SK-N-SH (cell line): ENCODE data around the gene CTNS. TPM values are rescaled to one million over a fixed set of nuclear protein-coding genes. Genes with fewer than 3 reads are reported as not detected.

Experiments used
- CTCF ChIA-PET: fragments of 300-600, 350-600 bp; formaldehyde crosslinking; extraction: SDS; loops from one replicate; lab custom pipeline; 2021; lab: Yijun Ruan, JAX
- POLR2A ChIA-PET: fragments of 350-600 bp; sonication (Branson Sonifier 250); formaldehyde crosslinking; extraction: SDS; loops from one replicate; lab custom pipeline; 2020; ENCODE audit warnings: antibody characterized with exemption, inconsistent platforms; lab: Yijun Ruan, JAX
- DNase-seq: peaks from one replicate; pipeline ENCODE4 v3.0.0; 2012
- H2AFZ ChIP-seq: fragments of 200-600 bp; sonication (generic); 2 replicates; pipeline ENCODE4 v1.8.1; 2016; ENCODE audit warnings: antibody characterized with exemption, mild to moderate bottlenecking, low read depth
- H3F3A ChIP-seq: fragments of 200-600 bp; sonication (generic); replicated peaks from 2 replicates; pipeline ENCODE3; 2016; ENCODE audit warnings: antibody characterized with exemption, mild to moderate bottlenecking; ENCODE audit not compliant: insufficient read depth
- H3K27ac ChIP-seq, 2 experiments: fragments of 200-500 bp in 1 of 2; fragments of 200-600 bp in 1 of 2; sonication (Bioruptor generic) in 1 of 2; sonication (generic), shearing (Covaris generic) in 1 of 2; 2 replicates each; pipeline versions ENCODE4 v1.5.1 to v1.6.1; 2014 to 2016; ENCODE audit warnings: low read depth in 2 of 2, inconsistent platforms in 1 of 2, low read length in 1 of 2, mild to moderate bottlenecking in 1 of 2, mixed read lengths in 1 of 2
- H3K27me3 ChIP-seq: fragments of 200-600 bp; sonication (generic), shearing (Covaris generic); 2 replicates; pipeline ENCODE4 v1.6.1; 2016; ENCODE audit warnings: mixed run types; ENCODE audit not compliant: insufficient read depth
- H3K36me3 ChIP-seq, 2 experiments: fragments of 200-500 bp in 1 of 2; fragments of 200-600 bp in 1 of 2; sonication (Bioruptor generic) in 1 of 2; sonication (generic) in 1 of 2; replicated peaks in 1 of 2; 2 replicates each; pipeline versions ENCODE3 to v1.5.1; 2014 to 2016; ENCODE audit warnings: low read length in 1 of 2, mild to moderate bottlenecking in 1 of 2; ENCODE audit not compliant: insufficient read depth in 2 of 2, control insufficient read depth in 1 of 2
- H3K4me1 ChIP-seq, 2 experiments: fragments of 200-500 bp in 1 of 2; fragments of 200-600 bp in 1 of 2; sonication (Bioruptor generic) in 1 of 2; sonication (generic), shearing (Covaris generic) in 1 of 2; 2 replicates each; pipeline versions ENCODE4 v1.5.1 to v1.6.1; 2014 to 2016; ENCODE audit warnings: low read depth in 1 of 2, low read length in 1 of 2, mixed run types in 1 of 2; ENCODE audit not compliant: insufficient read depth in 2 of 2, control insufficient read depth in 1 of 2
- H3K4me2 ChIP-seq: fragments of 200-600 bp; sonication (generic), shearing (Covaris generic); 2 replicates; pipeline ENCODE4 v1.6.1; 2017; ENCODE audit warnings: mixed run types
- H3K4me3 ChIP-seq, 2 experiments: fragments of 200-500 bp in 1 of 2; fragments of 200-600 bp in 1 of 2; sonication (Bioruptor generic) in 1 of 2; sonication (generic), shearing (Covaris generic) in 1 of 2; 2 replicates each; pipeline versions ENCODE4 v1.5.1 to v1.8.1; 2014 to 2016; ENCODE audit warnings: low read depth in 2 of 2, inconsistent platforms in 1 of 2, low read length in 1 of 2, mild to moderate bottlenecking in 1 of 2, mixed read lengths in 1 of 2, moderate library complexity in 1 of 2
- H3K79me2 ChIP-seq: fragments of 200-600 bp; sonication (generic); 2 replicates; pipeline ENCODE4 v1.8.1; 2017; ENCODE audit warnings: mild to moderate bottlenecking; ENCODE audit not compliant: insufficient read depth
- H3K9ac ChIP-seq: fragments of 200-600 bp; sonication (generic); 2 replicates; pipeline ENCODE4 v1.6.1; 2017; ENCODE audit warnings: mixed run types
- H3K9me2 ChIP-seq: fragments of 200-600 bp; sonication (generic); 2 replicates; pipeline ENCODE4 v1.6.1; 2017; ENCODE audit warnings: mixed run types
- H3K9me3 ChIP-seq: fragments of 200-600 bp; sonication (generic); 2 replicates; pipeline ENCODE4 v1.6.1; 2017; ENCODE audit warnings: mixed run types, mild to moderate bottlenecking, moderate library complexity
- H4K20me1 ChIP-seq: fragments of 200-600 bp; sonication (generic); 2 replicates; pipeline ENCODE4 v1.6.1; 2017; ENCODE audit warnings: mild to moderate bottlenecking, mixed run types; ENCODE audit not compliant: insufficient read depth
- CHD2 ChIP-seq: fragments of 150-350 bp; IDR thresholded peaks from 2 replicates; pipeline ENCODE4 v1.6.1; 2018; ENCODE audit warnings: low read length; ENCODE audit not compliant: partially characterized antibody
- ELF1 ChIP-seq: IDR thresholded peaks from 2 replicates; pipeline ENCODE4 v1.4.0; 2012
- EP300 ChIP-seq, 2 experiments: IDR thresholded peaks; 2 replicates each; pipeline versions ENCODE4 v1.4.0 to v1.6.1; 2012; ENCODE audit warnings: borderline replicate concordance in 1 of 2, low read depth in 1 of 2, low read length in 1 of 2
- EZH2phosphoT487 ChIP-seq: fragments of 200-600 bp; sonication (generic); IDR thresholded peaks from 2 replicates; pipeline ENCODE4 v1.6.1; 2017; ENCODE audit warnings: low read depth, mixed run types, mild to moderate bottlenecking, antibody characterized with exemption, moderate library complexity, borderline replicate concordance
- FOSL2 ChIP-seq: IDR thresholded peaks from 2 replicates; pipeline ENCODE4 v1.4.0; 2012; ENCODE audit warnings: low read depth, mild to moderate bottlenecking, moderate library complexity, borderline replicate concordance
- FOXJ3 ChIP-seq: sonication (generic); formaldehyde crosslinking; IDR thresholded peaks from 2 replicates; pipeline ENCODE4 v1.5.1; 2020; ENCODE audit warnings: mild to moderate bottlenecking, missing genetic modification reagents
- FOXM1 ChIP-seq: IDR thresholded peaks from 2 replicates; pipeline ENCODE4 v1.4.0; 2012; ENCODE audit warnings: low read depth, mild to moderate bottlenecking
- GABPA ChIP-seq: IDR thresholded peaks from 2 replicates; pipeline ENCODE4 v1.4.0; 2012; ENCODE audit warnings: low read depth, mild to moderate bottlenecking
- GATA2 ChIP-seq: sonication (generic); formaldehyde crosslinking; IDR thresholded peaks from 2 replicates; pipeline ENCODE4 v1.5.0; 2020; ENCODE audit warnings: mild to moderate bottlenecking, missing genetic modification reagents
- MEF2A ChIP-seq: IDR thresholded peaks from 2 replicates; pipeline ENCODE4 v1.4.0; 2012; ENCODE audit warnings: low read depth, borderline replicate concordance
- MXI1 ChIP-seq: IDR thresholded peaks from 2 replicates; pipeline ENCODE4 v1.6.1; 2012; ENCODE audit warnings: mild to moderate bottlenecking, low read depth, low read length, improper control_type of control experiment
- NRF1 ChIP-seq: IDR thresholded peaks from 2 replicates; pipeline ENCODE4 v1.6.1; 2012; ENCODE audit warnings: low read depth, mild to moderate bottlenecking, low read length
- POLR2AphosphoS5 ChIP-seq: IDR thresholded peaks from 2 replicates; pipeline ENCODE4 v1.6.1; 2012; ENCODE audit warnings: low read depth, low read length
- RCOR1 ChIP-seq: fragments of 150-350 bp; IDR thresholded peaks from 2 replicates; pipeline ENCODE4 v1.6.1; 2017; ENCODE audit warnings: antibody characterized with exemption, low read length
- RFX5 ChIP-seq: IDR thresholded peaks from 2 replicates; pipeline ENCODE4 v1.6.1; 2012; ENCODE audit warnings: mild to moderate bottlenecking, improper control_type of control experiment, low read length
- RXRA ChIP-seq: IDR thresholded peaks from 2 replicates; pipeline ENCODE4 v1.4.0; 2012; ENCODE audit warnings: low read depth, mild to moderate bottlenecking, borderline replicate concordance
- SIN3A ChIP-seq: IDR thresholded peaks from 2 replicates; pipeline ENCODE4 v1.6.1; 2012; ENCODE audit warnings: low read depth, mild to moderate bottlenecking, low read length, moderate library complexity, borderline replicate concordance
- SMC3 ChIP-seq: IDR thresholded peaks from 2 replicates; pipeline ENCODE4 v1.6.1; 2012; ENCODE audit warnings: low read depth, low read length, improper control_type of control experiment
- WGBS: methylation state at CpG from one replicate; pipeline ENCODE4 v1.1.6; 2017; ENCODE audit warnings: low lambda C conversion rate; 5-methylcytosine and 5-hydroxymethylcytosine counted together
- polyA plus RNA-seq, 3 experiments: library from polyadenylated mRNA; depleted of rRNA; stranded (reverse); fragments of >200 nt; gene quantifications; 2 replicates each; pipeline ENCODE4 v1.2.3, GENCODE V29; 2012
- TF ChIP-seq, protein P1 (sequence below): fragments of 150-350 bp; IDR thresholded peaks from 2 replicates; pipeline ENCODE4 v1.6.1; 2016; ENCODE audit warnings: mild to moderate bottlenecking, low read depth, low read length
- TF ChIP-seq, protein P2 (sequence below): IDR thresholded peaks from 2 replicates; pipeline ENCODE4 v1.4.0; 2012; ENCODE audit warnings: low read depth, borderline replicate concordance
- TF ChIP-seq, protein P3 (sequence below): IDR thresholded peaks from 2 replicates; pipeline ENCODE4 v1.4.0; 2012; ENCODE audit warnings: low read depth
- TF ChIP-seq, protein P4 (sequence below): IDR thresholded peaks from 2 replicates; pipeline ENCODE4; 2012

Gene CTNS
- polyA plus RNA-seq, 1 of the 3 experiments (the other 2 are of a cell fraction), result 8.2 TPM

GRCh38 chr17:3603870-3604259 is 32.7 kb upstream of the CTNS start:
- H3K27ac ChIP-seq, result no peak overlapping the region
- H3F3A ChIP-seq, result no peaks in the 10 kb centered on the region
- H3K4me1 ChIP-seq, result peaks cover 0 to 9% of the 10 kb centered on the region in 2 experiments; a peak in 2 of 4 replicates
- H3K4me2 ChIP-seq, result no peak overlapping the region
- no peaks in the 10 kb centered on the region for H3K9me3 ChIP-seq
- H2AFZ ChIP-seq, result no peak overlapping the region
- ChIA-PET CTCF (interaction anchor here (1.1 kb wide), 1 partner anchor 45 kb away, joined by 4 read pairs; no protein-coding TSS in a partner anchor), POLR2A (no interaction called here)
- no peaks in the 10 kb centered on the region for H3K27me3 ChIP-seq
- TF ChIP-seq EP300 (IDR thresholded peaks at IDR 0.05; ENCODE audit: borderline replicate concordance in 1 of 2, low read depth in 1 of 2, low read length in 1 of 2) (no peak), FOXM1 (no peak), POLR2AphosphoS5 (no peak), RXRA (no peak), FOSL2 (no peak), RCOR1 (no peak), GATA2 (no peak), GABPA (no peak), MEF2A (no peak), MXI1 (no peak), EZH2phosphoT487 (no peak), RFX5 (no peak), ELF1 (no peak)
- TF ChIP-seq, protein P1, sequence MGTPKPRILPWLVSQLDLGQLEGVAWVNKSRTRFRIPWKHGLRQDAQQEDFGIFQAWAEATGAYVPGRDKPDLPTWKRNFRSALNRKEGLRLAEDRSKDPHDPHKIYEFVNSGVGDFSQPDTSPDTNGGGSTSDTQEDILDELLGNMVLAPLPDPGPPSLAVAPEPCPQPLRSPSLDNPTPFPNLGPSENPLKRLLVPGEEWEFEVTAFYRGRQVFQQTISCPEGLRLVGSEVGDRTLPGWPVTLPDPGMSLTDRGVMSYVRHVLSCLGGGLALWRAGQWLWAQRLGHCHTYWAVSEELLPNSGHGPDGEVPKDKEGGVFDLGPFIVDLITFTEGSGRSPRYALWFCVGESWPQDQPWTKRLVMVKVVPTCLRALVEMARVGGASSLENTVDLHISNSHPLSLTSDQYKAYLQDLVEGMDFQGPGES, result no peak
- TF ChIP-seq, protein P2, sequence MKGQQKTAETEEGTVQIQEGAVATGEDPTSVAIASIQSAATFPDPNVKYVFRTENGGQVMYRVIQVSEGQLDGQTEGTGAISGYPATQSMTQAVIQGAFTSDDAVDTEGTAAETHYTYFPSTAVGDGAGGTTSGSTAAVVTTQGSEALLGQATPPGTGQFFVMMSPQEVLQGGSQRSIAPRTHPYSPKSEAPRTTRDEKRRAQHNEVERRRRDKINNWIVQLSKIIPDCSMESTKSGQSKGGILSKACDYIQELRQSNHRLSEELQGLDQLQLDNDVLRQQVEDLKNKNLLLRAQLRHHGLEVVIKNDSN, result no peak
- TF ChIP-seq, protein P3, sequence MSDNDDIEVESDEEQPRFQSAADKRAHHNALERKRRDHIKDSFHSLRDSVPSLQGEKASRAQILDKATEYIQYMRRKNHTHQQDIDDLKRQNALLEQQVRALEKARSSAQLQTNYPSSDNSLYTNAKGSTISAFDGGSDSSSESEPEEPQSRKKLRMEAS, result no peak
- TF ChIP-seq, protein P4, sequence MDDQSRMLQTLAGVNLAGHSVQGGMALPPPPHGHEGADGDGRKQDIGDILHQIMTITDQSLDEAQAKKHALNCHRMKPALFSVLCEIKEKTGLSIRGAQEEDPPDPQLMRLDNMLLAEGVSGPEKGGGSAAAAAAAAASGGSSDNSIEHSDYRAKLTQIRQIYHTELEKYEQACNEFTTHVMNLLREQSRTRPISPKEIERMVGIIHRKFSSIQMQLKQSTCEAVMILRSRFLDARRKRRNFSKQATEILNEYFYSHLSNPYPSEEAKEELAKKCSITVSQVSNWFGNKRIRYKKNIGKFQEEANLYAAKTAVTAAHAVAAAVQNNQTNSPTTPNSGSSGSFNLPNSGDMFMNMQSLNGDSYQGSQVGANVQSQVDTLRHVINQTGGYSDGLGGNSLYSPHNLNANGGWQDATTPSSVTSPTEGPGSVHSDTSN, result no peak
- no peak for DNase-seq
- H3K9me2 ChIP-seq, result no peaks in the 10 kb centered on the region
- H3K9ac ChIP-seq, result no peak overlapping the region
- H3K4me3 ChIP-seq, result no peak overlapping the region
- no peaks in the 10 kb centered on the region for H4K20me1 ChIP-seq
- H3K79me2 ChIP-seq, result no peaks in the 10 kb centered on the region
- WGBS, result 80% methylated on average over 1 of the region's 4 CpGs
- peaks cover 0 to 6% of the 10 kb centered on the region in 2 experiments for H3K36me3 ChIP-seq

DNA sequence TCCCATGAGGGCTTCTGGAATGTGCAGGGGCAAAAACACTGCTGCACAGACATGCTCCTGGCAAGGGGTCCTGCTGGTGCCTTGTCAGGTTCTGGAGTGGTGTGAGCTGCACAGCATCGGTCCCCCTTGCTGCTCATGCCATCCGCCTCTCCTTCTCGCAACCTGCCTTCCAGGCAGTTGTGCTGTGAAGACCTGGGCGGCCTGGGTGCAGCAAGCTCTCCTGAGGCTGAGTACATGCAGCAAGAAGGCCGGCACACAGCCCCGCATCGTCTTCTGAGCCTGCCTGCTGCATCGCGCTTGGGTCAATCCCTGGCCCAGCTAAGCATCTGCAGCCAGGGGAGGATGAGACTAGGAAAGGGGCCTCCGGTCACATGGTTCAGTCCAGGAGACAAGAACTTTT is 26.9 kb upstream of the CTNS start:
- CTCF ChIA-PET, result interaction anchor here (0.7 to 1.2 kb wide), 2 partner anchors 9 to 73 kb away, joined by 3 to 5 read pairs; no protein-coding TSS in a partner anchor
- TF ChIP-seq SMC3 (no peak), MEF2A (no peak), NRF1 (no peak), EZH2phosphoT487 (no peak), RCOR1 (no peak), GATA2 (no peak), SIN3A (no peak), ELF1 (no peak), CHD2 (no peak), FOXJ3 (CRISPR knock-in tag) (no peak), RFX5 (no peak), MXI1 (no peak), FOXM1 (no peak)
- TF ChIP-seq, protein P1, result no peak
- TF ChIP-seq, protein P4, result no peak
- TF ChIP-seq, protein P3, result no peak

More for the DNA sequence above, 26.9 kb upstream of the CTNS start:
- H3K27ac ChIP-seq, result no peak overlapping the region
- no peak overlapping the region for H3K4me2 ChIP-seq
- H4K20me1 ChIP-seq, result no peaks in the 10 kb centered on the region
- no peak for DNase-seq
- H3K79me2 ChIP-seq, result no peaks in the 10 kb centered on the region
- WGBS, result 84% methylated on average over 8 of the region's 10 CpGs
- no peaks in the 10 kb centered on the region for H3K9me2 ChIP-seq
- H3K36me3 ChIP-seq, result peaks cover 6 to 21% of the 10 kb centered on the region in 2 experiments
- no peaks in the 10 kb centered on the region for H3F3A ChIP-seq
- H2AFZ ChIP-seq, result no peak overlapping the region
- H3K9me3 ChIP-seq, result no peaks in the 10 kb centered on the region
- H3K4me3 ChIP-seq, result no peak overlapping the region
- POLR2A ChIA-PET, result no interaction called here
- H3K9ac ChIP-seq, result no peak overlapping the region
- no peaks in the 10 kb centered on the region for H3K4me1 ChIP-seq
- H3K27me3 ChIP-seq, result no peaks in the 10 kb centered on the region
